ENCODE data around the gene ZNF446.
"Not testable (repeated sequence)": the region's sequence is repeated elsewhere in the genome, so short reads cannot be mapped to it uniquely, and the experiment has no call there.

The ZNF446 gene

GRCh38 chr19:58475714-58476497 lies at the start of gene ZNF446:
TSS of gene ZNF446 (plus strand) at chr19:58476352. CDS start at chr19:58477219, 867 bp downstream.
- peak; percentile 96 for DNase-seq

GRCh38 chr19:58428617-58429016 lies 47.5 kb upstream of the ZNF446 start:
- no peak for DNase-seq

GRCh38 chr19:58429745-58430144 lies 46.4 kb upstream of the ZNF446 start:
- DNase-seq, result no peak

- DNase-seq, result no peak
Measured at GRCh38 chr19:58434217-58434616, 41.9 kb upstream of the ZNF446 start.

- peak; percentile 99 for DNase-seq
Measured at GRCh38 chr19:58439576-58440554, 36.3 kb upstream of the ZNF446 start, which contains the start of gene ZNF132. TSS of gene ZNF132 (minus strand) at chr19:58440153. CDS start at chr19:58439821, 332 bp downstream.

GRCh38 chr19:58440556-58440955 lies 35.6 kb upstream of the ZNF446 start:
- no peak for DNase-seq

DNA sequence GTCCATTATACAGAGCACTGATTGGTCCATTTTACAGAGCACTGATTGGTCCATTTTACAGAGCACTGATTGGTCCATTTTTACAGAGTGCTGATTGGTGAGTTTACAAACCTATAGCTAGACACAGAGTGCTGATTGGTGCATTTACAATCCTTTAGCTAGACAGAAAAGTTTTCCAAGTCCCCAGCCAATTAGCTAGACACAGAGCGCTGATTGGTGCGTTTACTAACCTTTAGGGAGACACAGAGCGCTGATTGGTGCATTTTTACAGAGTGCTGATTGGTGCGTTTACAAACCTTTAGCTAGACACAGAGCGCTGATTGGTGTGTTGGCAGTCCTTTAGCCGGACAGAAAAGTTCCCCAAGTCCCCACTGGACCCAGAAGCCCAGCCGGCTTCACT lies 33.2 kb upstream of the ZNF446 start:
- DNase-seq, result not testable (repeated sequence)

DNA sequence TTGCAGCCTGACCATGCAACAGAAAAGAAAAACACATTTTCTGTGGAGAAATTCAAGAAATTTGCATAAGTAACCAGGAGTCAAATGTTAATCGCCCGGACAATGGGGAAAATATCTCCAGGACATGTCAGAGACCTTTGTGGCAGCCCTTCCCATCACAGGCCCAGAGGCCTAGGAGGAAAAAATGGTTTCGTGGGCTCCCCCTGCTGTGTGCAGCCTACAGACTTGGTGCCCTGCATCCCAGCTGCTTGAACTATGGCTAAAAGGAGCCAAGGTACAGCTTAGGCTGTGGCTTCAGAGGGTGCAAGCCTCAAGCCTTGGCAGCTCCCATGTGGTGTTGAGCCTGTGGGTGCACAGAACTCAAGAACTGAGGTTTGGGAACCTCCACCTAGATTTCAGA lies 27.3 kb upstream of the ZNF446 start:
- DNase-seq, result not testable (repeated sequence)

GRCh38 chr19:58449980-58450379 lies 26.2 kb upstream of the ZNF446 start:
- DNase-seq, result not testable (repeated sequence)

DNA sequence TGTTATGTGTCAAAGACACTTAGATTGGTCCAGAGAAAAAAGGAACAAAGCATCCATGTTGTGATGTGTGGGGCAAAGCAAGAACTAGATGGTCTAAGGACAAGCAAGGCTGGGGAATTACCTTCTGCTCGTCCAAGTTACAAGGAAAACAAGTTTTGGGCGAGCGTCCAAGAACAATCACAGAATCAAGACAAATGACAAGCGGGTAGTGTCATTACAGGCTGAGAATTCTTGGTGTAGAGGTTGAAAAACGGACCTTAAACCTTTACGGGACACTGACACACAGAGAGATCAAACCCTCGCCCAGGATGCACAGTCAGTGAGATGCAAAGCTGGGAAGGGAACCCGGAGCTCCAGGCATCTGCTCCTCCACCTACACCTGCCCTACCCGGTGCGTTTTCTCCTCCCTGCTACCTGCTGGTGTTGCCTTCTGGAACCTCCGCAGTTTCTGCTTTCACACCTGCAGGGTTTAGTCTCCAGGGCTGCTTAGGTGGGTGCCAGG lies 25.2 kb upstream of the ZNF446 start:
- DNase-seq, result no peak

DNA sequence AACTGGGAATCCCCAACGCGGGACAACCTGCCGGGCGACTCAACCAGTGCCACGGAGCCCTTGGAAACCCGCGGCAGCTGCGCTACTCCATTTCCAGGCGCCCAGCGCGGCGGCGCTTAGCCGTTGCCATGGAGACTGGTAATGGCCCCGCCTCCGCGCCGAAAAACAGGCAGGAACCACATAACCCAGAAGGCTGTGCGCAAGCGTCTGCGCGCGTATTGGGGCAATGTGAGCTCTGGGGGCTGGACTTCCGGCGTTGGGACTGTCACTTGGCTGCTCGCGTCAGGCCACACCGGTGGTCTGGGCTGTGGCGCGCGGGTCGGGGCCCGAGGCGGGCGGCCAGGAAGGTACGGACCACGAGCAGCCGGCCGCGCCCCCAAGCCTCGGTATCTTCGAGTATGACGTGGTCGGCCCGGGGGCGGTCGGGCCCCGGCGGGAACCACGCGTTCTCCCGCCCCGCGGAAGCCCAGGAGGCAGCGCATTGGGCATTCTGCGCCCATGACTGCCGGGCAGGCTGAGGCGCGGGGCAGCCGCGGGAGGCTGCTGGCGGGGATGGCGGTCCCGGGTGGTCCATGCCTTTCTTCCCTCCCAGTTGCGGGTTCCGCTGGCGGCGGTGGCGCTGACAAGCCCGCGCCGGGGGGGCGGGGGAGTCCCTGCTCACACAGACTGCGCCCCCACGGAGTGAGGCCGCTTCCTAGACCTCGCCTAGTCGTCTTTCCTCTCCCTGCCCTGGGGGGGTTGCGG lies 24.6 kb upstream of the ZNF446 start, which contains the start of gene ZNF324B:
Gene ZNF324B (plus strand): TSS at position 265 of the 744 bp plus-strand sequence. CDS start 2,080 bp downstream, outside the sequence.
- peak; percentile 97 for DNase-seq

- no peak for DNase-seq
Measured at GRCh38 chr19:58453743-58454142, 22.4 kb upstream of the ZNF446 start.

- no peak for DNase-seq
Measured at GRCh38 chr19:58455306-58455705, 20.8 kb upstream of the ZNF446 start.

DNA sequence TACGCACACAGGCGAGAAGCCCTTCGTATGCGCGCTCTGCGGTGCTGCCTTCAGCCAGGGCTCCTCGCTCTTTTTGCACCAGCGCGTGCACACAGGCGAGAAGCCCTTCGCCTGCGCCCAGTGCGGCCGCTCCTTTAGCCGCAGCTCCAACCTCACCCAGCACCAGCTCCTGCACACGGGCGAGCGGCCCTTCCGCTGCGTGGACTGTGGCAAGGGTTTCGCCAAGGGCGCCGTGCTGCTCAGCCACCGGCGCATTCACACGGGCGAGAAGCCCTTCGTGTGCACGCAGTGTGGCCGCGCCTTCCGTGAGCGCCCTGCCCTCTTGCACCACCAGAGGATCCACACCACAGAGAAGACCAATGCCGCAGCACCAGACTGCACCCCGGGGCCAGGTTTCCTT lies 20.0 kb upstream of the ZNF446 start:
- no peak for DNase-seq

DNA sequence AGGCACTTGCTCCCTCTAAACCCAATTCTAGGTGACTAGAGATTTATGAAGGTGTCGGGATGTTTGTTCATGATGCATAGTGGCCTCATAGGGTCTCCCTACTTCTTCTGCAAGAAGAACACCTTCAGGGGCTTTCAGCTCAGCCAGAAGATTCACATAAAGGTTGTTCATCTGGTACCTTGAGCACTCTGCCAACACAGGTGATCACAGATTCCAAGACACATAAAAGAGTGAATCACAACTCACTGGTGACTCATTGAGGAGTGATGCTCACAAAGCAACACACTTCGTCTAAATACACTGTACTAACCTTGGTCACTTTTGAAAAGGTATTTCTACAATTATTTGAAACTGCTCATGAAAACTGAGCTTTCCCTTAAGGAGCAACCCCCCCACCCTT lies 16.1 kb upstream of the ZNF446 start:
- DNase-seq, result no peak

GRCh38 chr19:58466089-58466759 lies 9.9 kb upstream of the ZNF446 start:
- no peak for DNase-seq

- DNase-seq, result peak; percentile 96
Measured at GRCh38 chr19:58466760-58467589, 9.2 kb upstream of the ZNF446 start, which contains the start of gene ZNF324. TSS of gene ZNF324 (plus strand) at chr19:58467080. CDS start at chr19:58469186, 2,106 bp downstream.

GRCh38 chr19:58468216-58468839 lies 7.8 kb upstream of the ZNF446 start:
- DNase-seq, result no peak

DNA sequence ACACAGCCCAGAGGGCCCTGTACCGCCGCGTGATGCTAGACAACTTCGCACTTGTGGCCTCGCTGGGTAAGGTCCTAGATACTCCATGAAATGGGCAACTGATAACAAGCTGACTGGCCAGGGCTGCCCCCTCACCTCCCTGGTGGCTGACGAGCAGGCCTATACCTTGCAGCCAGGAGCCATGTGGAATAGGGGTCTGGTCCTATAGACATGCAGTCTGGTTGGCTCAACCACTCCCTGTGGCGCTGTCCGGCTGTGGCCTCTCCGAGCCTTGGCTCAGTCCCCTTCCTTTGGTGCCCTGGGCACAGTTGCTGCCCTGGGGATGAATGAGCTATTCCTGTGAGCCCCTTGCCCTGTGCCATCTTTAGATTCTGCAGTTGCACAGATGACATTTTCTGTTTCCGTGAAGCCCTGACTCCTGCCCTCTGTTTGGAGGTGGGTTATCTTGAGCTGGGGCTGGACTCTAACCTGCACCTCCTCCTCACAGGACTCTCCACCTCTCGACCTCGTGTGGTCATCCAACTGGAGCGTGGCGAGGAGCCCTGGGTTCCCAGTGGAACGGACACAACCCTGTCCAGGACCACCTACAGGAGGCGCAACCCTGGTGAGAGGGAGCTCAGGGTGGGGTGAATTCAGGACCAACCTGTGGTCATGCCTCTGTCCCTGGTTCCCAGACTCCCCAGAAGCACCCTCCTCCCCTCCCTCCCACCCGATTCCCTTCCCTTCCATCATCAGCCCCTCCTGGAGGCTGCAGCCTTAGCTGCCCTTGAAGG lies 6.7 kb upstream of the ZNF446 start:
- no peak for DNase-seq

Data from CD4-positive, alpha-beta T cell treated with Interleukin-15 for 1 hour (primary cell).